Dendritic cell treated with granulocyte-macrophage colony-stimulating factor and Interleukin-4, amounts not matched to agents 40 ng/mL and 50 ng/mL, for 4 days (primary cell): Measurements from ENCODE around the gene GPRIN1.

Source experiments
- H3K27ac Mint-ChIP-seq: one replicate; pipeline ENCODE4 v1.8.0; 2022; ENCODE audit warnings: mild to moderate bottlenecking, mixed read lengths
- H3K27me3 Mint-ChIP-seq: one replicate; pipeline ENCODE4 v1.8.0; 2022; ENCODE audit warnings: mild to moderate bottlenecking, mixed read lengths
- H3K36me3 Mint-ChIP-seq: one replicate; pipeline ENCODE4 v1.8.0; 2022; ENCODE audit warnings: low read depth, mixed read lengths
- H3K4me1 Mint-ChIP-seq: one replicate; pipeline ENCODE4 v1.8.0; 2022; ENCODE audit warnings: low read depth, mixed read lengths
- H3K4me3 Mint-ChIP-seq: one replicate; pipeline ENCODE4 v1.8.0; 2022; ENCODE audit warnings: mild to moderate bottlenecking, moderate library complexity, mixed read lengths
- H3K9me3 Mint-ChIP-seq: one replicate; pipeline ENCODE4 v1.8.0; 2022; ENCODE audit warnings: mixed read lengths
- intact Hi-C: fragments of 100-400 bp; cut with micrococcal nuclease; formaldehyde crosslinking; loops from one replicate; pipeline ENCODE4 v1.15.0; 2022

The GPRIN1 gene

DNA sequence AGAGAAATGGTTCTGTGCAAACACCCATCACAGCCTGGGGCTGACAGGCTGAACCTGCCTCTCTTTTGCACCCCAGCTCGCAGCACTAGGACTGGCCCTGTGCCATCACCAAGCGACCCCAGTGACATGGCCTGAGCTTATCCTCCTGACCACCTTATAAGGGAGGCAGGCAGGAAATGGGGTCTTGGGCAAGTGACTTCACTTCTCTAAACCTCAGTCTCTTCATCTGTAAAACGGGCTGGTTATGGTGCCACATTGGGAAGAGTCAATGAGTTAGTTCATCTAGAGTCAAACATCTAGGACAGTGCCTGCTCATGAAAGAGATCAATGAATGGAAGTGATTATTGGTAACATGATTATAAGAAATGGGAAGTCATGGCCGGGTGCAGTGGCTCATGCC lies 14.2 kb upstream of the GPRIN1 start:
- peaks cover 13% of the 10 kb centered on the region for H3K4me1 Mint-ChIP-seq
- H3K4me3 Mint-ChIP-seq: no peak overlapping the region
- H3K36me3 Mint-ChIP-seq: no peaks in the 10 kb centered on the region
- H3K9me3 Mint-ChIP-seq: no peaks in the 10 kb centered on the region
- intact Hi-C loops: no loop called here
- peaks cover 86% of the 10 kb centered on the region for H3K27me3 Mint-ChIP-seq
- no peak overlapping the region for H3K27ac Mint-ChIP-seq

DNA sequence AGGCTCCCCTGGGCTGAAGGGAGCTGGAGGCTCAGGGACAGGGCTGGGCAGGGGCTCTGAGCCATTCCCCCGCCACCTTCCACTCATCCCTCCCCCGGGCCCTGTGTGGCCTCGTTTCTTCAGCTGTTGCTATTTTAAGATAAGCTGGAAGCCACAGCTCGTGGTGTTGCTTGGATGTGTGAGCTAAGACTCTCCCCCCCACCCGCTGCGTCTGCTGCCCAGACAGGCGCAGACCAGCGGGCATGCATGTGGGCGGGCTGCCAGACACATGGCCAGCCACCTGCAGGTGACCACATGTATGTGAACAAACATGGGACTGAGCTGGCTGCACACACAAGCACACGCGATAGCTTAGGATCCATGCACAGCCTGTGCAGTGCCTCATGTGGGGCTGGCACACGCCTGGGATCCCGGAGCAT lies 11.7 kb upstream of the GPRIN1 start:
- H3K27me3 Mint-ChIP-seq: peaks cover 86% of the 10 kb centered on the region
- H3K27ac Mint-ChIP-seq: no peak overlapping the region

GRCh38 chr5:176620333-176620981 lies 10.5 kb upstream of the GPRIN1 start:
- intact Hi-C loops: no loop called here
- Mint-ChIP-seq H3K4me3 (peak overlapping the region; percentile 71), H3K9me3 (no peaks in the 10 kb centered on the region), H3K27ac (no peak overlapping the region), H3K4me1 (peaks cover 13% of the 10 kb centered on the region), H3K27me3 (peaks cover 83% of the 10 kb centered on the region), H3K36me3 (no peaks in the 10 kb centered on the region)

More for the DNA sequence above, 11.7 kb upstream of the GPRIN1 start:
- Mint-ChIP-seq H3K4me1 (peaks cover 13% of the 10 kb centered on the region), H3K36me3 (no peaks in the 10 kb centered on the region), H3K4me3 (no peak overlapping the region), H3K9me3 (no peaks in the 10 kb centered on the region)
- intact Hi-C loops: no loop called here

DNA sequence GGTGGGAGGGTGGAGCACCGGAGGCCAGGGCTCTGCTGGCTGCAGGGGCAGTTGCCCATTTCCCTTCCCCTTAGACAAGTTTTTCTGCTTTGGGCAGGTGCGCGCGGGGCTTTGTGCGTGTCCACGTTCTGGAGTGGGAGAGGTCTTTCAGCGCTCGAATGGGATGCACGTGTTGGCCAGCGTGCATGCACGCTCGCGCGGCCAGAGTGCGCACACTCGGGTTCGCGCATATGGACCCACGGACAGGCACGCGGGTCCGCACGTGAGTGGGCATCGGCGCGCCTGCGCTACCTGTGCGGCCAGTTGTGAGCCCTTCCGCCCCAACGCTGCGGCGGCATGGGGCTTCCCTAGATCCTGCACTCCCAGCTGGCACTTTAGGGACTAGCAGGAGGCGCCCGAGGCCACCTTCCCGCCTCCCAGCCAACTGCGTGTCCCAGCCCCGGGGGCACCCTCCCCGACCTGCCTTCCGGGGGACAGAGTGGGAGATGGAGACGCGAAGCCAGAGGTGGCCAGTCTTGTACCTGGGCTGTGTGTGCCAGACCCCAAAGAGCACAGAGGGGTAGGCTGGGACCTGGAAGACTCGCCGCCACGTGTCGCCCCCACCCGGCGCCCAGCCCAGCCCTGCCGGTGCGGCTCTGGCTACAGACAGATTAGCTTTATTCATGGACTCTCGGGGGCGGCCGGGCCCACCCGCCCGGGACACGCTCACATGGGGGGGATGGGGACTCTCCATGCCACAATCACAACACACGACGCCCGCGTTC lies 9.8 kb upstream of the GPRIN1 start:
- H3K4me1 Mint-ChIP-seq: peaks cover 13% of the 10 kb centered on the region
- no peaks in the 10 kb centered on the region for H3K36me3 Mint-ChIP-seq
- intact Hi-C loops: no loop called here
- peak overlapping the region; percentile 71 for H3K4me3 Mint-ChIP-seq
- H3K27me3 Mint-ChIP-seq: peaks cover 87% of the 10 kb centered on the region
- no peaks in the 10 kb centered on the region for H3K9me3 Mint-ChIP-seq
- H3K27ac Mint-ChIP-seq: no peak overlapping the region

- H3K4me3 Mint-ChIP-seq: no peak overlapping the region
- H3K9me3 Mint-ChIP-seq: no peaks in the 10 kb centered on the region
- H3K27ac Mint-ChIP-seq: no peak overlapping the region
- peaks cover 81% of the 10 kb centered on the region for H3K27me3 Mint-ChIP-seq
- peaks cover 13% of the 10 kb centered on the region for H3K4me1 Mint-ChIP-seq
- intact Hi-C loops: no loop called here
- H3K36me3 Mint-ChIP-seq: no peaks in the 10 kb centered on the region
Measured at GRCh38 chr5:176619203-176619568, 9.2 kb upstream of the GPRIN1 start.

DNA sequence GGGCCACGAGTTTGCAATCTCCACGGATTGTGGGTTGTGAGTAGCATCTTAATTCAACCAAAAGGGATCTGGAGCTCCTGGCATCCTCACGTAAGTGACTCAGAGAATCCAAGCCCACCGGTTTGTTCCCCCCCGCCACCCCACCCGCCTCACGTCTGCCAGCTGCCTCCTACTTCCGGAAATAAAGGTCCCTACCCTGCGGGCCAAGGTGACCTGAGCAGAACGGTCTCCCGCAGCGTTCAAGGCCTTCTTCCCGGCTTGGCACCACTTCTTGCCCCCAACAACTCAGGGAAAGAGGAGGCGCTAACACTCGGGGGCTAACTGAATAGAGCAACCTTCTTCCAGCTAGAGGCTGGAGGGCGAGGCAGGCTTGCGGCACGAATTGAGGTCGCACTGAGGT lies 8.8 kb upstream of the GPRIN1 start:
- H3K9me3 Mint-ChIP-seq: no peaks in the 10 kb centered on the region
- no peak overlapping the region for H3K27ac Mint-ChIP-seq
- H3K4me3 Mint-ChIP-seq: no peak overlapping the region
- intact Hi-C loops: no loop called here
- H3K27me3 Mint-ChIP-seq: peaks cover 83% of the 10 kb centered on the region
- H3K36me3 Mint-ChIP-seq: no peaks in the 10 kb centered on the region
- H3K4me1 Mint-ChIP-seq: peaks cover 13% of the 10 kb centered on the region

DNA sequence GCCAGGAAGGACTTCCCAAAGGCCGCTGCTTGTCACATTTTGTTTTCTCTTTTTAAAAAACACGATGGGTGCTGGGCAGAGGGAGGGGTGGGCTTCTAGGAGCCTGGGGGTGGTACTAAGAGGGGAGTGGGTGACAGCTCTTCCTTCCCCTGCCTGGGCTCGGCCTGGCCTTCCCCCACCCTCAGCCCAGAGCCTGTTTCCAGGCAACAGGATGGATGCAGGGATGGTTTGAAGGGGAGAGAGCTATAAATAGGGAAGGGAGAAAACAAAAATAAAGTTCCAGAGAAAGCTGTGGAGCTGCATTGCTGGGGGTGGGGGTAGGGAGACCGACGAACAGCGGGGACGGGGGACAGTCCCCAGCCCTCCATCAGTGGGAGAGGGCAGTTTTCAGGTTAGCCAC lies 6.6 kb upstream of the GPRIN1 start:
- peaks cover 13% of the 10 kb centered on the region for H3K4me1 Mint-ChIP-seq
- H3K9me3 Mint-ChIP-seq: no peaks in the 10 kb centered on the region
- no peak overlapping the region for H3K4me3 Mint-ChIP-seq
- H3K36me3 Mint-ChIP-seq: no peaks in the 10 kb centered on the region
- H3K27me3 Mint-ChIP-seq: peaks cover 86% of the 10 kb centered on the region
- H3K27ac Mint-ChIP-seq: no peak overlapping the region
- intact Hi-C loops: no loop called here

GRCh38 chr5:176614805-176615478 lies 5.0 kb upstream of the GPRIN1 start:
- no peak overlapping the region for H3K4me3 Mint-ChIP-seq
- H3K9me3 Mint-ChIP-seq: no peaks in the 10 kb centered on the region
- no peak overlapping the region for H3K27ac Mint-ChIP-seq
- no peaks in the 10 kb centered on the region for H3K36me3 Mint-ChIP-seq
- intact Hi-C loops: no loop called here
- peaks cover 77% of the 10 kb centered on the region for H3K27me3 Mint-ChIP-seq
- peaks cover 4% of the 10 kb centered on the region for H3K4me1 Mint-ChIP-seq

- intact Hi-C loops: no loop called here
- no peak overlapping the region for H3K4me3 Mint-ChIP-seq
- no peaks in the 10 kb centered on the region for H3K9me3 Mint-ChIP-seq
- peaks cover 8% of the 10 kb centered on the region for H3K4me1 Mint-ChIP-seq
- H3K36me3 Mint-ChIP-seq: no peaks in the 10 kb centered on the region
- peaks cover 72% of the 10 kb centered on the region for H3K27me3 Mint-ChIP-seq
- no peak overlapping the region for H3K27ac Mint-ChIP-seq
Measured at GRCh38 chr5:176612855-176613254, 2.9 kb upstream of the GPRIN1 start.

- Mint-ChIP-seq H3K4me3 (no peak overlapping the region), H3K27ac (no peak overlapping the region), H3K9me3 (no peaks in the 10 kb centered on the region), H3K27me3 (peaks cover 69% of the 10 kb centered on the region), H3K4me1 (peaks cover 8% of the 10 kb centered on the region), H3K36me3 (no peaks in the 10 kb centered on the region)
- intact Hi-C loops: no loop called here
Measured at GRCh38 chr5:176612008-176612407, 2.1 kb upstream of the GPRIN1 start.

GRCh38 chr5:176611435-176611834 lies 1.5 kb upstream of the GPRIN1 start:
- Mint-ChIP-seq H3K27me3 (peaks cover 67% of the 10 kb centered on the region), H3K36me3 (no peaks in the 10 kb centered on the region), H3K4me3 (no peak overlapping the region), H3K4me1 (peaks cover 8% of the 10 kb centered on the region), H3K9me3 (no peaks in the 10 kb centered on the region), H3K27ac (no peak overlapping the region)
- intact Hi-C loops: no loop called here

GRCh38 chr5:176610435-176610773 lies 448 bp upstream of the GPRIN1 start:
- no peak overlapping the region for H3K27ac Mint-ChIP-seq
- H3K27me3 Mint-ChIP-seq: peaks cover 61% of the 10 kb centered on the region

DNA sequence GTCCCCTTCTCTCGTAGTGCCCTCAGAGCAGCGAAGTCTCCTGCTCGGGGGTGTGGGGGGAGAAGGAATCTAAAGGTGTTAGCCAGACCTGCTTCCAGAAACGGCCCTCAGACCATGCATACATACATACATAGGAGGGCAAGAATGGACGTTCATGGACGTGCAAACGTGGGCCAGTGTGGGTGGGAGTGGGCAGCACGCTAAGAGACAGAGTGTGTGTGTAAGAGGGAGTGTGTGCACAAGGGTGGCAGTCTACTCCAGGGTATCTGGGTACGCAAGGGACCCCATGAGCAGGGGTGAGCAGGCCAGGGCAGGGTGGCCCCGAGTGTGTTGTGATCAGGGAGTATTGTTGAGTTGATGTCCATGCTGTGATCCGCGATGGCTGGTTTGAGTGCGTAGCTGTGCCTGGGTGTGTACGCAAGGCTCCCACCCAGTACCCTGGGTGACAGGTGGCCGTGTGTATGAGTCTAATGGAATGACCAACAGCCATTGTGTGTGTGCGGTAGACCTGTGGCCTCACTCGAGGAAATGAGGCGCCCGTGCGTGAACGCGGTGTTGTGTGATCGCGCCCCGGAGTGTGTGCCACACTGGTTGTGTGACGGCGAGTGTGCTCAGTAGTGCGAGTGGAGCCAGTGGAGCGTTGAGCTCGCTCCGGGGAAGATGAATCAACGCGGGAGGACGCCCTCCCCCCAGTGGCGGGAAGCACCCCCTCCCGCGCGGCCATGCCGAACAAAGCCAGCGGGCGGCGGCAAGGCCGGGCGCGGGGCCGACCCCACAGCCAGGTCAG lies 826 bp downstream of the GPRIN1 start:
- intact Hi-C loops: no loop called here
- H3K9me3 Mint-ChIP-seq: no peaks in the 10 kb centered on the region
- no peaks in the 10 kb centered on the region for H3K36me3 Mint-ChIP-seq
- peaks cover 8% of the 10 kb centered on the region for H3K4me1 Mint-ChIP-seq
- H3K27ac Mint-ChIP-seq: no peak overlapping the region
- H3K4me3 Mint-ChIP-seq: peak overlapping the region; percentile 81
- H3K27me3 Mint-ChIP-seq: peaks cover 56% of the 10 kb centered on the region

More at GRCh38 chr5:176610435-176610773, 448 bp upstream of the GPRIN1 start:
- Mint-ChIP-seq H3K36me3 (no peaks in the 10 kb centered on the region), H3K9me3 (no peaks in the 10 kb centered on the region), H3K4me3 (peak overlapping the region; percentile 49), H3K4me1 (peaks cover 8% of the 10 kb centered on the region)
- intact Hi-C loops: no loop called here
